GM20000 (cell line): Measurements from ENCODE around the gene NT5C.

Source experiments
- DNase-seq: peaks from one replicate; pipeline ENCODE4 v3.0.0; 2012; ENCODE audit warnings: low spot score
- CTCF ChIP-seq: IDR thresholded peaks from 2 replicates; pipeline ENCODE4 v1.5.1; 2012; ENCODE audit warnings: mild to moderate bottlenecking, control low read depth; ENCODE audit errors: extremely low read depth, missing control alignments

NT5C gene

DNA sequence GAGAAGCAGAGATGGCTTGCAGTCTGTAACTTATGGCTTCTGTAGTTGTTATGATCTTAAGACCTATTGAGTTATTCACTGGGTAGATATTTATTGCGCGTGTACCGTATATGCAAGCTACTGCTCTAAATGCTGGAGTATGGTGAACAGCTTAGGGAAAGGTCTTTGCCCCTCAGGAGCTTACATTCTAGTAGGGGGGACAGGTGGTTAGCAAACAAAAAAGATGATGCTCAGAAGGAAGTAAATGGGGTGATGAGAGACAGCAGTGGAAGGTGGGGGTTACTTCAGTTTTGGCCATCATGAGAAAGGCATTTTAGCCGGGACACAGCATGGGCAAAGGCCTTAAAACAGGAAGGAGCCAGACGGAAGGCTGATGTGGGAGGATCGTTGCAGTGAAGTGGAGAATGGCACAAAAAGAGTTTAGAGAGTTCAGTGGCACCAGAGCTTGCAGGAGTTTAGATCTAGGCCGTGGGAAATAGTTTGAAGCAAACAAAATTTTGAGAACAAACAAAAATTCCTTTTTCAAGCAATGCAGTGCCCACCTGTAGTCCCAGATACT lies 19.7 kb downstream of the NT5C start:
- TF ChIP-seq CTCF, result no peak
- no peak for DNase-seq

GRCh38 chr17:75110234-75110937 lies 21.2 kb downstream of the NT5C start:
- TF ChIP-seq CTCF, result no peak
- DNase-seq, result no peak

DNA sequence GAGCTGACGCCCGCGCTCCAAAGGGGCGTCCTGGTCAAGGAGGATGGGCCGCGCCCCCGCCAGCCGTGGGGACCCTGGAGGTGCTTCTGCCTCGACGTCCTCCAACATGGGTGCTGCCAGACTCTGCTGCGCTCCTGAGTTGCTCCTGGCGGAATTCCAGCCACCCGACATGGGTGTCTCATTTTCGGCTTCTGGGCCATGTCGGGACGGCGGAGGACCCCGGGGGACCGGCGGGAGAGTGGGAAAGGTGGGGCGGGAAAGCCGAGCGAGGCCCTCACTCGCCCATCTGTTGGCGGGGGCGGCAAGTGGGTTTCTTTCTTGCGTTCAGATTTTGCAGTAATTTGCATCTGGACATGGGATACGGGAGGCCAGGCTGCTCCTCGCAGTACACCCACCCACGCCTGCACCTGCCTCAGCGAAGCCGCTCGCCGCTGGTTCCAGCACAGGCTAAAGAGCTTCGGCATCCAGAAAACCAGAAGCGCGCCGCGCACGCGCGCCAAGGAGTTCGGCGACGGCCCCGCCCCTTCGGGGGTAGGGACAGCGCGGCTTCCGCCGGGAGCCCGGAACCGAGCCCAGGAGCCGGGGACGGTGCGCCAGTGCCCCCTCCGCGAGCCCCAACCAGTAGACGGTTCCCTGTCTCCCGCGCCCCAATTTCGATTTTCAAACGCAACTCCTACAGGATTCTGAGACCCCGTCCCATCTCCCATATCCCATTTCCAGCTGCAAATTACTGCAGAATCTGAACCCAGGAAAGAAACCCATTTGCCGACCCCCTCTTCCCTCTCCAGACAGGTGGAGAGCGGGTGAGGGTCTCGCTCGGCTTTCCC lies 21.9 kb downstream of the NT5C start, which contains the start of gene ARMC7:
Gene ARMC7, plus strand, starts transcription at position 563 of the 827 bp plus-strand sequence. CDS start 320 bp downstream, outside the sequence.
- DNase-seq, result peak; percentile 95
- no peak for TF ChIP-seq CTCF

DNA sequence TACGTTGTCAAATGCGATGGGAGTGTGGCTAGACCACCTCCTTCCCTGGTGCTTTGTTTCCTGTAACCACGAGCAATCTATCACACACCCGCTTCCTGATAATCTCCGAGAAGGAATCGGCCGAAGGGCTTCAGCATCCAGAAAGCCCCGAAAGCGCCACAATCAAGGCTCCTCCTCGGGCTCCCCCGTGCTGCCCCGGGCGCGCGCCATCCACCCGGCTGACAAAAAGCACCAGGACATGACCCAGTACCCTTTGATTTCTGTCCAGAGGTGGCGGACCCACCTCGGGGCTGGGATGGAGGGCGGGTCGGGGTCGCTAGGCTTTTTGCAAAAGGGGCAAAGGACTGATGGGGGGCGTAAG lies 22.5 kb downstream of the NT5C start:
- TF ChIP-seq CTCF, result no peak
- DNase-seq, result no peak

DNA sequence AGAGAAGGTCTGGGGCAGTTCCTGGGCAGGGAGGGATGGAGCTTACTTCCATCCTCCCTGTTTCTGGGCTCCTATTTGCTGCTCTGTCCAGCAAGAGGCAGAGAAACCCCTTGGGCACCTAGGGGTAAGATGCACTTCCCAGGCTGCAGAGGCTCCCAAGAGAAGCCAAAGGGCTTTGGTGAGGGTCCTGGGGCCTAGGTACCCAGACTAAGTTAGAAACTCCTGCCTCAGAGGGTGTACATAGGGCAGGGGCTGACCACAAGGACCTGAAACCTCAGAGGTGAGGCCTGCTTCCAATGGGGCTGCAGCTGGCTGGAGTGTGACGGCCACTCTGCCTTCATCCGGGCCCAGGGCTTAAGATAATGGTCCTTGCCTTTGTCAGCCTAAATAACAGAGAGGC lies 23.3 kb downstream of the NT5C start:
- no peak for DNase-seq
- TF ChIP-seq CTCF, result no peak

DNA sequence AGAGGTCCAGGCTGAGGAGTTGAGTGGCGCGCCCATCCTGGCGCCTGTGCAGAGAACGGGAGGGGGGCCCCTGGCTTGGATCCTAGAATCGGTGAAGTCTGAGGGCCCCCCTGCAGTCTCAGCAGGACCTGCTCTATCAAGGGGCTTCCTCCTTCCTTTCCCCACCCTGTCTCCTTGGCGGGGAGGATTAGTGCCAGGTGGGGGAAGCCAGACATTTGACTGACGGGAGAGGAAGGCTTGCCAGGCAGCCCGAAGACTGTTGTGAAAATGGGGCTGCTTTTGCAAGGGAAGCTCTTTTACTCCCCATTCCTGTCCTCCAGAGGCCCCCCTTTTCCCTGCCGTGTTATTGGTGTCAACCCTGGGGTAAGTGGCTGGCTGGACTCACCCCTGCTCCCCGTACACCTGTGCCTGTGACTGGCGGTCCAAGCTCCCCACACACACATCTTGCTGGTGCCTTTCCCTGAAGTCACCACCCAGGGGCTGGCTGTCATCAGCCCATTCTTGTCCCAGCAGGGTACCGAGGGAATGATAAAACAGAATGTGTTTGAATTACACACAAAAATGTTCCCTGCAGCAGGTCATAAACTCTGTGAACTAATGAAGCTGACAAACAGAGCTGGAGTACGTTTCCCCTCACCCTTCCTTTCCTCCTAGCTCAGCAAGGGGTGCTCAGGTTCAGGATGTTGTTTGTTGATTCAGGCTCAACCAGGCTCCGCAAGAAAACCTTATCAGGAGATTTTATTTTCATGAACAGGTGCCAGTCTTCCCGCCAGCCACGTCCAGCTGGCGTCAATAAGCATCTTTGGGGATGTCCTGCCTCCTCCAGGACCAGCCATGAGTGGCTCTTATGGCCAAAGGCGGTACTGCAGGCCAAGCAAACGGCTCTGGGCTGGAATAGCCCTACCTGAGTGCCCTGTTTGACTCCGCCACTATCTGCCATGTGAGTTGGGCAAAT lies 26.1 kb downstream of the NT5C start:
- DNase-seq, result peak; percentile 75
- peak; percentile 63 for TF ChIP-seq CTCF
